ACC112 (cell line): ENCODE results near the gene BANK1.

Experiments used
- H2AFZ ChIP-seq: fragments of 200-600 bp; sonication (generic); one replicate; pipeline ENCODE4 v1.6.0; 2017; ENCODE audit warnings: antibody characterized with exemption, low read length; ENCODE audit not compliant: unreplicated experiment
- H3K27ac ChIP-seq: fragments of 200-600 bp; sonication (generic); 2 replicates; pipeline ENCODE4 v1.5.1; 2014; ENCODE audit warnings: low read depth, mild to moderate bottlenecking, antibody characterized with exemption, low read length, moderate library complexity
- H3K27me3 ChIP-seq: fragments of 200-600 bp; sonication (generic); 2 replicates; pipeline ENCODE4 v1.6.1; 2014; ENCODE audit warnings: mild to moderate bottlenecking, antibody characterized with exemption, low read length, moderate library complexity, mixed read lengths; ENCODE audit not compliant: insufficient read depth
- H3K36me3 ChIP-seq: fragments of 200-600 bp; sonication (generic); 2 replicates; pipeline ENCODE4 v1.6.1; 2016; ENCODE audit warnings: mild to moderate bottlenecking, antibody characterized with exemption, low read length, moderate library complexity, mixed read lengths; ENCODE audit not compliant: insufficient read depth
- H3K4me1 ChIP-seq: fragments of 200-600 bp; sonication (generic); one replicate; pipeline ENCODE4 v1.6.1; 2016; ENCODE audit warnings: low read length, mixed read lengths; ENCODE audit not compliant: insufficient read depth, unreplicated experiment, control insufficient read depth
- H3K4me3 ChIP-seq: fragments of 200-600 bp; sonication (generic); 2 replicates; pipeline ENCODE4 v1.5.1; 2014; ENCODE audit warnings: mild to moderate bottlenecking, low read depth, low read length
- H3K79me2 ChIP-seq: fragments of 200-600 bp; sonication (generic); one replicate; pipeline ENCODE4 v1.6.0; 2016; ENCODE audit warnings: low read length; ENCODE audit not compliant: control insufficient read depth, unreplicated experiment, insufficient read depth

The BANK1 gene

GRCh38 chr4:101973361-101973760 lies 182.8 kb downstream of the BANK1 start:
- Histone ChIP-seq H3K4me1 (peaks cover 22% of the 10 kb centered on the region), H2AFZ (no peak overlapping the region), H3K27ac (no peak overlapping the region), H3K36me3 (no peaks in the 10 kb centered on the region), H3K4me3 (no peak overlapping the region), H3K79me2 (no peaks in the 10 kb centered on the region), H3K27me3 (no peaks in the 10 kb centered on the region)

- no peak overlapping the region for H3K4me3 ChIP-seq
- peaks cover 16% of the 10 kb centered on the region for H3K4me1 ChIP-seq
- H3K27me3 ChIP-seq, result no peaks in the 10 kb centered on the region
- H3K27ac ChIP-seq, result peak overlapping the region; percentile 44
- no peak overlapping the region for H2AFZ ChIP-seq
- no peaks in the 10 kb centered on the region for H3K36me3 ChIP-seq
- no peaks in the 10 kb centered on the region for H3K79me2 ChIP-seq
Observed at GRCh38 chr4:101977076-101977475, 186.5 kb downstream of the BANK1 start.

GRCh38 chr4:101981756-101982155 lies 191.2 kb downstream of the BANK1 start:
- H3K36me3 ChIP-seq, result no peaks in the 10 kb centered on the region
- H3K79me2 ChIP-seq, result no peaks in the 10 kb centered on the region
- no peak overlapping the region for H2AFZ ChIP-seq
- no peak overlapping the region for H3K27ac ChIP-seq
- no peaks in the 10 kb centered on the region for H3K27me3 ChIP-seq
- peaks cover 8% of the 10 kb centered on the region for H3K4me1 ChIP-seq
- H3K4me3 ChIP-seq, result no peak overlapping the region

DNA sequence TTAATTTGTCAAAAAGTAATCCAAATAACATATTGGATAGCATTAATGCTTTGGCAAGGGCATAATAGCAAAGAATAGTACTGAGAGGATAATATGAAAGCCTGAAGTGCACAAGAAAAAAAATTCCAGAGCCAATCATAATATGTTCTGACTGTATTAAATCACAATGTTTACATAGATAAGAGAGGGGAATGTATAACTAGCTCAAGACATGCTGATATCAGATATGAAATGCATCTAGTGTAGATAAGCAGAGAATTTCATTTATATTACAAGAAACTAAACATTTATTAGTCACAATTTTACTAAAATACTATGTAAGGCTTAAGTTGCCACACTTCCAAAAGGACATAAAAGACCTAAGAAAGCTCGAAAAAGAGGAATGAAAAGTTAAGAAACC lies 193.3 kb downstream of the BANK1 start:
- H3K36me3 ChIP-seq, result no peaks in the 10 kb centered on the region

GRCh38 chr4:101987623-101988243 lies 197.2 kb downstream of the BANK1 start:
- Histone ChIP-seq H3K4me1 (no peaks in the 10 kb centered on the region), H3K79me2 (no peaks in the 10 kb centered on the region), H3K36me3 (no peaks in the 10 kb centered on the region), H3K27me3 (no peaks in the 10 kb centered on the region), H3K4me3 (no peak overlapping the region), H2AFZ (no peak overlapping the region), H3K27ac (no peak overlapping the region)

More for the DNA sequence above, 193.3 kb downstream of the BANK1 start:
- H3K4me3 ChIP-seq, result no peak overlapping the region
- no peak overlapping the region for H3K27ac ChIP-seq
- H2AFZ ChIP-seq, result no peak overlapping the region
- no peaks in the 10 kb centered on the region for H3K27me3 ChIP-seq
- H3K79me2 ChIP-seq, result no peaks in the 10 kb centered on the region
- H3K4me1 ChIP-seq, result no peaks in the 10 kb centered on the region

- H3K36me3 ChIP-seq, result no peaks in the 10 kb centered on the region
- H3K27ac ChIP-seq, result no peak overlapping the region
- H3K27me3 ChIP-seq, result no peaks in the 10 kb centered on the region
- H3K4me1 ChIP-seq, result no peaks in the 10 kb centered on the region
- no peaks in the 10 kb centered on the region for H3K79me2 ChIP-seq
- H3K4me3 ChIP-seq, result no peak overlapping the region
- H2AFZ ChIP-seq, result no peak overlapping the region
Observed at GRCh38 chr4:101989551-101989950, 199.0 kb downstream of the BANK1 start.

DNA sequence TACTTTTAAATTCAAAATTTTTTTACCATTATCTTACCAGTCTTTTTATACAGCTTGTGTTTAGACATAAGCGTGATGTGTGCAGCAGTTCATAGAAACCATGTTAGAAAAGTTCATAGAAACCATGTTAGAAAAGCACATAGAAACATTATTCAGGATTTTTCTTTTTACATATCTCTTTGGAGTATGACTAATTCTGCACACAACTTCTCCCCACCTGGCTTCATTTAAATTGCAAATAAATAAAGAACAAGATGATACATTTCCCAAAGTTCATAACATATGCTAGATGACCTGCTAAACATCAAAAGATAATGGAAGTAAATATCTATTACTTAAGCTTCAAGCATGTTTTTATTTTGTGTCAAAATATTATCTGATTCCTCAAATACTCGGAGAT lies 201.9 kb downstream of the BANK1 start:
- Histone ChIP-seq H3K27ac (no peak overlapping the region), H2AFZ (no peak overlapping the region), H3K27me3 (no peaks in the 10 kb centered on the region), H3K4me1 (no peaks in the 10 kb centered on the region), H3K36me3 (no peaks in the 10 kb centered on the region), H3K4me3 (no peak overlapping the region), H3K79me2 (no peaks in the 10 kb centered on the region)

DNA sequence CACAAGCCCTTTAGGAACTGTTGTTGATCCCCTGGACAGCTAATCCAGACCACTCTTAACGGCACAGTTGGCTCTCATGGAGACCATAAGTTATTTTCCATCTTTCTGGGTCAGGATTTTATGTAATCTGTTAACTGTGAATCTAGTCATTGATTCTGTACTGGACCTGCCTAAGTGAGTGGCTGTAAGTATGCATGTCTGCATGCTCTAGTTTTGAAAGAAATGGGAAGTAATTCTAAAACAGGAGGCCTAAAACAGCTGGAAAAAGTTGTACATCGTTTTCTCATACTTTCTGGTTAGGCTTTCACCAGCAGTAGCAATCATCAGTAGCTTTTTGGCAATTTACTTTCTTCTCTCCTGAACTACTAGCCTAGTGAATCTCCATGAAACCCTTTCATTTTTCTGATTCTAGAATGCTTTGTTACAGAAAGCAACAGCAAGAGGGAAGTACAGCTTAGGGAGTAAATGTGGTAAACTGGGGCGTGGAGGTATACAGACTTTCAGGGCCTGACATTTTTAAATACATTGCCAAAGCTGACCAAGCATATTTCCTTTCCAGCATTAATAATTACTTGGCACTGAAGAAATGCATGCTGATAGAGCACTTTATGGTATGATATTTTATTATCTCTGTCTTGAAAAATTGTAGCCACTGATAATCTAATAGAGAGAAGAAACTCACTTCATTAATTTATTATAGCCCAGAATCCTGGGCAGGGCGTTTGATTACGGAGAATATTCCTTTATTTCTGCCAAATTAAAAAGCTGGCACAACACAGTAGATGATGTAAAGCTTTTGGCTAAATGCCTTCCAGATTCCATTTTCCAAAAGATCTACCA lies 202.7 kb downstream of the BANK1 start:
- H3K79me2 ChIP-seq, result no peaks in the 10 kb centered on the region
- H2AFZ ChIP-seq, result peak overlapping the region; percentile 41
- H3K36me3 ChIP-seq, result no peaks in the 10 kb centered on the region
- H3K4me1 ChIP-seq, result no peaks in the 10 kb centered on the region
- H3K27ac ChIP-seq, result no peak overlapping the region
- H3K4me3 ChIP-seq, result no peak overlapping the region
- H3K27me3 ChIP-seq, result no peaks in the 10 kb centered on the region

DNA sequence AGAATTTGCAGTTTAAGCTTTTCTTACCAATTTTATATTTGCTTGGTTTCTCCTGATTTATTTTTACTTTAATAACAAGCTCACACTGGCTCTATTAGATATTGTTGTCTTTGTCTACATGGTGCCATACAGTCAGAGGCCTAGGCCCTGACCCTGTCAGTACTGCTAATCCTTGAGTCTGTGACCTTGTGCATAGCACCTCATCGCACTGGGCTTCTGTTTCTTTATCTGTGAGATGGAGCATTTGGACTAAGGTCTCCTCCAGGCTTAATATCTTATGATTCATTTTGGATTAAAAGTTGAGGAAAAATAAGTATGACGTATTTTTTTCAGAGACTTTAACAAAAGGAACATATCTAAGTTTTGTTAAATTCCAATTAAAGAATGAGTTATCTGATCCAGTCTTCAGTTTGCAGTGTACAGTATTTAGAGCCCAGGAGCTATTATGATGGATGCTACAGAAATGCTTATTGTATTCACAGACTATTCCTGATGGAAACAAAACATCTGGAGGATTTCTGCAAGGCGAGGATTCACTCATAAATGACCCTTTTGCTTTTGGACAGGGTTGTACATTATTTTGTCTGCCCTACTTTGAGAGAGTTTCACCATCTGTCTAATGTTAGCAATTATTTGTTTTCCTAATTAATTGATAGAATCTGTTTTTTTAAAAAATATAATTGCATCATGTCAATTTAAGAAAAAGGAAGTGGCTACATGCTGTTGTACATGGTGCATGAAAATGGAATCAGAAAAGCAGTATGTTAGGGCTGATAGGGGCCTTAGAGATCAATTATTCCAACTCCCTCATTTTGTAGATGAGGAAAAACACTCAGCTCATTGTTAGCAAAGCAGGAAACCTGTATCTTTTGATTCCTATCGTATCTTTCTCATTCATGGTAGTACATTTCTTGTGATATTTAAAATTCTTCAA lies 203.6 kb downstream of the BANK1 start:
- Histone ChIP-seq H3K36me3 (no peaks in the 10 kb centered on the region), H3K79me2 (no peaks in the 10 kb centered on the region), H3K4me1 (no peaks in the 10 kb centered on the region), H3K4me3 (no peak overlapping the region), H3K27ac (no peak overlapping the region), H3K27me3 (no peaks in the 10 kb centered on the region), H2AFZ (no peak overlapping the region)

- no peak overlapping the region for H3K27ac ChIP-seq
- H3K79me2 ChIP-seq, result no peaks in the 10 kb centered on the region
- H3K4me3 ChIP-seq, result no peak overlapping the region
- no peaks in the 10 kb centered on the region for H3K27me3 ChIP-seq
- H2AFZ ChIP-seq, result peak overlapping the region; percentile 47
- H3K36me3 ChIP-seq, result no peaks in the 10 kb centered on the region
- no peaks in the 10 kb centered on the region for H3K4me1 ChIP-seq
Observed at GRCh38 chr4:102007959-102008425, 217.5 kb downstream of the BANK1 start.
